OCI-LY7 (cell line): ENCODE data around the gene GATA1. TPM values are rescaled to one million over a fixed set of nuclear protein-coding genes. Genes with fewer than 3 reads are reported as not detected.

Experiments used
- BruUV-seq: library from RNA; stranded (reverse); fragments of 400-500 nt; replicated peaks from 2 replicates; lab custom pipeline; 2021; lab: Mats Ljungman, UMichigan
- CTCF ChIA-PET: fragments of 300-600 bp; sonication (Branson Sonifier 250); formaldehyde crosslinking; loops from one replicate; lab custom pipeline; 2022; ENCODE audit warnings: antibody characterized with exemption; ENCODE audit not compliant: unreplicated experiment; lab: Charles Lee
- POLR2A ChIA-PET: fragments of 300-600 bp; sonication (Branson Sonifier 250); formaldehyde crosslinking; loops from one replicate; lab custom pipeline; 2022; ENCODE audit warnings: antibody characterized with exemption; lab: Charles Lee
- DNase-seq: peaks from one replicate; pipeline ENCODE4 v3.0.0-alpha.2; 2015; ENCODE audit warnings: low spot score
- H2AFZ ChIP-seq: fragments of 200-600 bp; sonication (generic), shearing (Covaris generic); 2 replicates; pipeline ENCODE4 v1.6.1; 2014; ENCODE audit warnings: mild to moderate bottlenecking, antibody characterized with exemption, low read length, moderate library complexity
- H3K27ac ChIP-seq: fragments of 200-600 bp; sonication (generic); 2 replicates; pipeline ENCODE4 v1.5.1; 2014; ENCODE audit warnings: mixed run types, low read depth, mild to moderate bottlenecking, moderate library complexity, low read length, inconsistent platforms; ENCODE audit not compliant: poor library complexity, severe bottlenecking
- H3K36me3 ChIP-seq: fragments of 200-600 bp; sonication (generic); 2 replicates; pipeline ENCODE4 v1.6.1; 2014; ENCODE audit warnings: mild to moderate bottlenecking, antibody characterized with exemption, low read length, moderate library complexity, mixed read lengths; ENCODE audit not compliant: insufficient read depth
- H3K4me1 ChIP-seq: fragments of 200-600 bp; sonication (generic); 2 replicates; pipeline ENCODE4 v1.5.1; 2014; ENCODE audit warnings: mild to moderate bottlenecking, low read length; ENCODE audit not compliant: insufficient read depth, poor library complexity, severe bottlenecking
- H3K4me2 ChIP-seq: fragments of 200-600 bp; sonication (generic); 2 replicates; pipeline ENCODE4 v1.6.1; 2014; ENCODE audit warnings: mild to moderate bottlenecking, low read length
- H3K4me3 ChIP-seq: fragments of 200-600 bp; sonication (generic); 2 replicates; pipeline ENCODE4 v1.5.1; 2014; ENCODE audit warnings: mild to moderate bottlenecking, low read depth, low read length; ENCODE audit not compliant: poor library complexity, severe bottlenecking
- H3K79me2 ChIP-seq: fragments of 200-600 bp; sonication (generic); 2 replicates; pipeline ENCODE4 v1.6.1; 2016; ENCODE audit warnings: low read depth, mild to moderate bottlenecking, low read length, moderate library complexity, mixed read lengths; ENCODE audit not compliant: insufficient read depth
- H3K9me2 ChIP-seq: fragments of 200-600 bp; sonication (generic); 2 replicates; pipeline ENCODE4 v1.6.1; 2016; ENCODE audit warnings: mild to moderate bottlenecking, low read length, mixed read lengths; ENCODE audit not compliant: insufficient read depth
- H3K9me3 ChIP-seq: fragments of 200-600 bp; sonication (generic); 2 replicates; pipeline ENCODE4 v1.6.1; 2014; ENCODE audit warnings: mild to moderate bottlenecking, mixed run types, low read length, mixed read lengths
- H4K20me1 ChIP-seq: fragments of 200-600 bp; sonication (generic); 2 replicates; pipeline ENCODE4 v1.6.1; 2014; ENCODE audit warnings: mild to moderate bottlenecking, antibody characterized with exemption, low read length, moderate library complexity, mixed read lengths; ENCODE audit not compliant: insufficient read depth
- CTCF ChIP-seq: fragments of 200-600 bp; sonication (generic); conservative IDR thresholded peaks from 2 replicates; pipeline ENCODE4 v1.5.1; 2014; ENCODE audit warnings: mild to moderate bottlenecking, antibody characterized with exemption, low read length, moderate library complexity, mixed read lengths
- EZH2phosphoT487 ChIP-seq: fragments of 200-600 bp; sonication (generic); IDR thresholded peaks from 2 replicates; pipeline ENCODE4 v1.6.1; 2018; ENCODE audit warnings: low read depth, borderline replicate concordance, mild to moderate bottlenecking, mixed run types, antibody characterized with exemption, low read length, moderate library complexity, mixed read lengths
- intact Hi-C: fragments of 100-400 bp; cut with micrococcal nuclease; formaldehyde crosslinking; loops from one replicate; pipeline ENCODE4 v1.10.0; 2022; ENCODE audit not compliant: unreplicated experiment
- total RNA-seq, 2 experiments: library from RNA; depleted of rRNA in 1 of 2; stranded (reverse); fragments of >200 nt in 1 of 2; shearing (Covaris generic) in 1 of 2; gene quantifications; 2 replicates each; pipeline ENCODE4 v1.2.3, GENCODE V29; 2014 to 2022

GATA1 gene
- total RNA-seq, 2 experiments from 2014 or later = not detected

GRCh38 chrX:48814722-48815121, 28.3 kb downstream of the GATA1 start:
- Histone ChIP-seq H3K4me3 (no peak overlapping the region), H2AFZ (no peak overlapping the region), H3K36me3 (no peaks in the 10 kb centered on the region; the same call in 1 of the 2 replicates), H3K9me2 (no peaks in the 10 kb centered on the region), H4K20me1 (no peaks in the 10 kb centered on the region), H3K4me1 (no peaks in the 10 kb centered on the region), H3K27ac (no peak overlapping the region), H3K79me2 (no peaks in the 10 kb centered on the region), H3K4me2 (no peak overlapping the region), H3K9me3 (no peaks in the 10 kb centered on the region)
- BruUV-seq = no TSS peak
- POLR2A ChIA-PET = no interaction called here
- TF ChIP-seq CTCF (no peak), EZH2phosphoT487 (no peak)
- intact Hi-C loops = no loop called here
- no peak for DNase-seq
- CTCF ChIA-PET = interaction anchor here (0.6 kb wide), 1 partner anchor 159 kb away, joined by 3 read pairs; no protein-coding TSS in a partner anchor

GRCh38 chrX:48815266-48815665, 28.9 kb downstream of the GATA1 start:
- intact Hi-C loops = no loop called here
- no peaks in the 10 kb centered on the region for H3K4me1 ChIP-seq
- DNase-seq = no peak
- BruUV-seq = no TSS peak
- H3K27ac ChIP-seq = no peak overlapping the region
- H3K36me3 ChIP-seq = no peaks in the 10 kb centered on the region; the same call in 1 of the 2 replicates
- H4K20me1 ChIP-seq = no peaks in the 10 kb centered on the region
- POLR2A ChIA-PET = no interaction called here
- CTCF ChIA-PET = no interaction called here
- no peak overlapping the region for H3K4me2 ChIP-seq
- no peaks in the 10 kb centered on the region for H3K79me2 ChIP-seq
- H3K9me2 ChIP-seq = no peaks in the 10 kb centered on the region
- no peak overlapping the region for H2AFZ ChIP-seq
- no peak overlapping the region for H3K4me3 ChIP-seq
- TF ChIP-seq CTCF (no peak), EZH2phosphoT487 (no peak)
- H3K9me3 ChIP-seq = no peaks in the 10 kb centered on the region

GRCh38 chrX:48816014-48816810, 29.8 kb downstream of the GATA1 start:
- Histone ChIP-seq H3K79me2 (no peaks in the 10 kb centered on the region), H3K9me2 (no peaks in the 10 kb centered on the region), H3K4me2 (no peak overlapping the region), H3K4me3 (no peak overlapping the region), H3K36me3 (no peaks in the 10 kb centered on the region; the same call in 1 of the 2 replicates), H4K20me1 (no peaks in the 10 kb centered on the region), H3K9me3 (no peaks in the 10 kb centered on the region), H3K4me1 (no peaks in the 10 kb centered on the region), H2AFZ (no peak overlapping the region), H3K27ac (no peak overlapping the region)
- ChIA-PET POLR2A (no interaction called here), CTCF (no interaction called here)
- peak; percentile 3 for DNase-seq
- intact Hi-C loops = no loop called here
- no TSS peak for BruUV-seq
- no peak for TF ChIP-seq CTCF
- no peak for TF ChIP-seq EZH2phosphoT487
